ENCODE results near the gene ALDH1A3. TPM values are rescaled to one million over a fixed set of nuclear protein-coding genes. Genes with fewer than 3 reads are reported as not detected.
A peak's percentile ranks its signal among the peaks of the same experiment; 100 is the strongest.

Gene ALDH1A3
- total RNA-seq, 1 experiment from 2014 or later = 248 TPM

GRCh38 chr15:100909989-100910955 lies 30.6 kb downstream of the ALDH1A3 start:
- ATAC-seq = no peak
- ChIA-PET RAD21 (ENCODE audit: low non-redundant PET in 1 of 2, low total read pairs in 2 of 2, uncharacterized antibody in 2 of 2, unreplicated experiment in 2 of 2) (no interaction called here), CTCF (no interaction called here), POLR2A (no interaction called here)
- H3K9me3 ChIP-seq (ENCODE audit: control insufficient read depth in 1 of 2, insufficient read depth in 1 of 2, low read depth in 1 of 2, low read length in 2 of 2) = no peaks in the 10 kb centered on the region
- no peak for DNase-seq (ENCODE audit: low read depth, low spot score)
- H3K9me2 ChIP-seq (ENCODE audit: insufficient read depth) = no peaks in the 10 kb centered on the region
- H3K27me3 ChIP-seq (ENCODE audit: insufficient read depth, low read length) = no peaks in the 10 kb centered on the region
- no peaks in the 10 kb centered on the region for H3K4me1 ChIP-seq (ENCODE audit: control insufficient read depth in 1 of 2, insufficient read depth in 2 of 2, low read length in 2 of 2)
- H4K20me1 ChIP-seq (ENCODE audit: insufficient read depth) = peaks cover 5% of the 10 kb centered on the region; the same call in 1 of the 2 replicates
- TF ChIP-seq CTCF (IDR thresholded peaks at IDR 0.05 in 2 of 3, conservative IDR thresholded peaks at IDR 0.05 in 1 of 3; ENCODE audit: borderline replicate concordance in 1 of 3, insufficient read depth in 1 of 3, low read depth in 2 of 3, low read length in 2 of 3) = 0 out of 6 replicates have a peak, but pooled peaks of 1 of the 3 experiments have one; percentile 26
- TF ChIP-seq POLR2A (IDR thresholded peaks at IDR 0.05; ENCODE audit: borderline replicate concordance, extremely low read depth, insufficient read depth, insufficient read length) = no peak
- H3K4me3 ChIP-seq (replicated peaks in 1 of 2; ENCODE audit: low read depth in 1 of 2, low read length in 2 of 2) = no peak overlapping the region
- H3K9ac ChIP-seq (ENCODE audit: low read length) = no peak overlapping the region
- no peak overlapping the region for H3K4me2 ChIP-seq (ENCODE audit: low read length)
- intact Hi-C loops (cut with micrococcal nuclease) = no loop called here
- peaks cover 24% of the 10 kb centered on the region; the same call in 1 of the 2 replicates for H3K79me2 ChIP-seq (ENCODE audit: insufficient read depth, low read length)
- H3K27ac ChIP-seq (ENCODE audit: low read depth, low read length) = no peak overlapping the region
- peaks cover 23 to 85% of the 10 kb centered on the region in 2 experiments; a peak in 3 of 4 replicates for H3K36me3 ChIP-seq (ENCODE audit: control insufficient read depth in 1 of 2, insufficient read depth in 2 of 2, low read length in 2 of 2)
- no peak overlapping the region for H2AFZ ChIP-seq (ENCODE audit: low read depth, low read length, poor library complexity, severe bottlenecking)
- BruUV-seq (replicated peaks) = no TSS peak

- Histone ChIP-seq H2AFZ (ENCODE audit: low read depth, low read length, poor library complexity, severe bottlenecking) (no peak overlapping the region), H3K79me2 (ENCODE audit: insufficient read depth, low read length) (peaks cover 18% of the 10 kb centered on the region; the same call in 1 of the 2 replicates), H3K4me1 (ENCODE audit: control insufficient read depth in 1 of 2, insufficient read depth in 2 of 2, low read length in 2 of 2) (no peaks in the 10 kb centered on the region), H4K20me1 (ENCODE audit: insufficient read depth) (peaks cover 5% of the 10 kb centered on the region; the same call in 1 of the 2 replicates), H3K9ac (ENCODE audit: low read length) (no peak overlapping the region), H3K9me2 (ENCODE audit: insufficient read depth) (no peaks in the 10 kb centered on the region), H3K4me2 (ENCODE audit: low read length) (no peak overlapping the region), H3K36me3 (ENCODE audit: control insufficient read depth in 1 of 2, insufficient read depth in 2 of 2, low read length in 2 of 2) (peaks cover 21 to 85% of the 10 kb centered on the region in 2 experiments; a peak in 3 of 4 replicates), H3K27ac (ENCODE audit: low read depth, low read length) (no peak overlapping the region), H3K27me3 (ENCODE audit: insufficient read depth, low read length) (no peaks in the 10 kb centered on the region), H3K4me3 (replicated peaks in 1 of 2; ENCODE audit: low read depth in 1 of 2, low read length in 2 of 2) (no peak overlapping the region), H3K9me3 (ENCODE audit: control insufficient read depth in 1 of 2, insufficient read depth in 1 of 2, low read depth in 1 of 2, low read length in 2 of 2) (no peaks in the 10 kb centered on the region)
- no TSS peak for BruUV-seq (replicated peaks)
- DNase-seq (ENCODE audit: low read depth, low spot score) (no peak), ATAC-seq (no peak)
- intact Hi-C loops (cut with micrococcal nuclease) = no loop called here
- CTCF ChIA-PET = no interaction called here
- RAD21 ChIA-PET (ENCODE audit: low non-redundant PET in 1 of 2, low total read pairs in 2 of 2, uncharacterized antibody in 2 of 2, unreplicated experiment in 2 of 2) = no interaction called here
- POLR2A ChIA-PET = no interaction called here
- TF ChIP-seq ATF3 (IDR thresholded peaks at IDR 0.05) = no peak
- no peak for TF ChIP-seq RAD21 (IDR thresholded peaks at IDR 0.05; ENCODE audit: low read depth)
- no peak for TF ChIP-seq YY1 (IDR thresholded peaks at IDR 0.05; ENCODE audit: extremely low read depth, insufficient replicate concordance, low read depth, low read length)
- TF ChIP-seq REST (IDR thresholded peaks at IDR 0.05; ENCODE audit: low read depth) = no peak
- TF ChIP-seq ELF1 (IDR thresholded peaks at IDR 0.05; ENCODE audit: borderline replicate concordance, low read depth) = no peak
- no peak for TF ChIP-seq CBX3 (IDR thresholded peaks at IDR 0.05; ENCODE audit: low read depth)
- TF ChIP-seq FOSL1 (IDR thresholded peaks at IDR 0.05; ENCODE audit: low read depth) = no peak
- no peak for TF ChIP-seq ZFX (IDR thresholded peaks at IDR 0.05)
- TF ChIP-seq POLR2A (IDR thresholded peaks at IDR 0.05; ENCODE audit: borderline replicate concordance, extremely low read depth, insufficient read depth, insufficient read length) = no peak
- TF ChIP-seq ZNF274 (IDR thresholded peaks at IDR 0.05; ENCODE audit: low read depth, low read length) = no peak
- no peak for TF ChIP-seq SIN3A (IDR thresholded peaks at IDR 0.05; ENCODE audit: low read depth)
These were observed 31.5 kb downstream of the ALDH1A3 start for GRCh38 chr15:100911086-100911485.

All from HCT116 (cell line).